HG02973 (cell line): ENCODE results near the gene WFIKKN1.
A peak's percentile ranks its signal among the peaks of the same experiment; 100 is the strongest.

Experiments used
- ATAC-seq: cut with Tn5 transposase; IDR thresholded peaks from one replicate; pipeline ENCODE4 v1.9.1; 2021; ENCODE audit warnings: moderate library complexity; ENCODE audit not compliant: unreplicated experiment

WFIKKN1 gene

GRCh38 chr16:652454-653305 is 21.9 kb downstream of the WFIKKN1 start:
- no peak for ATAC-seq

- ATAC-seq: no peak
These were observed 23.2 kb downstream of the WFIKKN1 start for GRCh38 chr16:654034-654433.

- no peak for ATAC-seq
These were observed 26.7 kb downstream of the WFIKKN1 start for GRCh38 chr16:657487-657886.

DNA sequence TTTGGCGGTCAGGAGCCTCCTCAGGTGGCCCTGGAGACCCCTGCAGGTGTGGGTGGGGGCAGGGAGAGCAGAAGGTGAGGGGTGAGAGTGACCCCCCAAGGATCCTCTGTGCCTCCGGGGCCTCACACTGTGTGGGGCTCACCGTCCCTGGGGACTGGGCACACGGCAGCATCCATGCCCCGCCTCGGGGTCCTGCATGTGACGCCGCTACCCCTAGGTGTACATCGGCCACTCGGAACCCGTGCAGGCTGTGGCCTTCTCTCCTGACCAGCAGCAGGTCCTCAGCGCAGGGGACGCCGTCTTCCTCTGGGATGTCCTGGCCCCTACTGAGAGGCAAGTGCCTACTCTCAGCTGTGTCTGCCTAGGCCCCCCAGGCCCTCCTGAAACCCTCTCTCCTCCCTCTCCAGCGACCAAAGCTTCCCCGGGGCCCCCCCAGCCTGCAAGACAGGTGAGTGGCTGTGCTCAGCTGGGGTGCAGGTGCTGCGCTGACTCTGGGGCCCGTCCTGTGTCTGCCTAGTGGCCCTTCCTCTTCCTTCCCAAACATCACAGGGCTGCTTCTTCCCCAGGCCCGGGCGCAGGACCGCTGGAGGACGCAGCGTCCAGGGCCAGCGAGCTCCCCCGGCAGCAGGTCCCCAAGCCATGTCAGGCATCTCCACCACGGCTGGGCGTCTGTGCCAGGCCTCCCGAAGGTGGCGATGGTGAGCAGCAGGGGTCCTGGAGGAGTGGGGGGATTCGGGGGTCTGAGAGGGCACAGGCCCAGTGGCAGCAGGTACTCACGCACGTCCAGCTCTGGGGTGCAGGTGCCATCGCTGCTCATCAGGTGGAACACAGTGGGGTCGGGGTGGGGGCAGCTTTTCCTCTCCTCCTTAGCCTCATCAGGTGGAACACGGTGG is 28.1 kb downstream of the WFIKKN1 start:
- ATAC-seq: no peak

DNA sequence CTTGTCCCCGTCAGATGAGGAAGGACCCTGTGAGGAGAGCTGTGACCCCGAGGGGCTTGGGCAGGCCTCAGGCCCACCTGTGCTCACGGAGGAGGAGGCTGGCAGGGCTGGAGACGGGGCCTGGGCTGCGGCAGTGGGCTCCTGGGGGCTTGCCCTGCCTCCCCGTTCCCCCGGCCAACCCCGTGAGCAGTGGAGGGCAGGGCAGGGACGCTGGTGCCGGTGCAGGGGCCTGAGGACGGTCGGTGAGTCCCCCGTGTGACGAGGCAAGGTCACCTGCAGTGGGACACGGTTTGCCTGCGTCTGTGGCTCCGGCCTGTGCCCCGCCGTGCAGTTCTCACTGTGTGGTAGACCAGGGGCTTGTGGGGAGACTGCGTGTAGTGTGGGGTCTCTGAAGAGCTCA is 28.8 kb downstream of the WFIKKN1 start:
- ATAC-seq: no peak

- ATAC-seq: no peak
These were observed 29.3 kb downstream of the WFIKKN1 start for GRCh38 chr16:660132-660458.

GRCh38 chr16:660459-661183 is 29.8 kb downstream of the WFIKKN1 start:
- no peak for ATAC-seq

DNA sequence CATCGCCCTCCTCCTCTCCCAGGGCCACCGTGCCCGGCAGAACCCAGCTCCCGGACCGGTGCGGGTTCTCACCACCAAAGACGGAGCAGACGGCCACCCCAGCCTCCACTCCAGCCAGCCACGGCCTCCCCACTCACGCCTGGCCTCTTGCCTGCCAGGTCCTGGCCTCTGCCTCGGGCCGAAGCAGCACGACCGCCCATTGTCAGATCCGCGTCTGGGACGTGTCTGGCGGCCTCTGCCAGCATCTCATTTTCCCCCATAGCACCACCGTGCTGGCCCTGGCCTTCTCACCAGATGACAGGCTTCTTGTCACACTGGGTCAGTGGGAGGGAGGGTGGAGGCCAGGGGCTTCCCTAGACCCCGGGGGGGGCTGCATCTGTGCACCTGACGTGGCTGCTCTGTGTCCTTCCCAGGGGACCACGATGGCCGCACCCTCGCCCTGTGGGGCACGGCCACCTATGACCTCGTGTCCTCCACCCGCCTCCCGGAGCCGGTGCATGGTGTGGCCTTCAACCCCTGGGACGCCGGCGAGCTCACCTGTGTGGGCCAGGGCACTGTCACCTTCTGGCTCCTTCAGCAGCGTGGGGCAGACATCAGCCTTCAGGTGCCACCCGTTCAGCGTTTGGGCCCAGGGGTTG is 30.5 kb downstream of the WFIKKN1 start:
- no peak for ATAC-seq

DNA sequence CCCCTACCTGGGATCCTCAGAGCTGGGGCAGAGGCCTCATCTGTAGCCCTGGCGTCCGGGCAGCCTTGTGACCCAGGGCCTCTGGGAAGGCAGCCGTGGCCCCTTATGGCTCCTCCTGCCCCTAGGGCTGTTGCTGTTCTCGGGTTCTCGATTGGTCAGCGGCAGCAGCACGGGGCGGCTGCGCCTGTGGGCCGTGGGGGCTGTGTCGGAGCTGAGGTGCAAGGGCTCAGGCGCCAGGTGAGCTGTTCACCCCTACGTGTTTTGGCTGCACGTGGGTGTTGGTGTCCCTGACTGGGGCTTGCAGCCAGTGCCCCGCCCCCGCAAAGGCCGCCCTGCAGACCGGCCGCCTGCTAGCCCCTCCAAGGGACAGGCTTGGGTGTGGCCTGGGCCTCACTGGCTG is 31.3 kb downstream of the WFIKKN1 start:
- no peak for ATAC-seq

GRCh38 chr16:662597-662996 is 31.8 kb downstream of the WFIKKN1 start:
- ATAC-seq: no peak

GRCh38 chr16:666572-666971 is 35.8 kb downstream of the WFIKKN1 start:
- ATAC-seq: no peak

DNA sequence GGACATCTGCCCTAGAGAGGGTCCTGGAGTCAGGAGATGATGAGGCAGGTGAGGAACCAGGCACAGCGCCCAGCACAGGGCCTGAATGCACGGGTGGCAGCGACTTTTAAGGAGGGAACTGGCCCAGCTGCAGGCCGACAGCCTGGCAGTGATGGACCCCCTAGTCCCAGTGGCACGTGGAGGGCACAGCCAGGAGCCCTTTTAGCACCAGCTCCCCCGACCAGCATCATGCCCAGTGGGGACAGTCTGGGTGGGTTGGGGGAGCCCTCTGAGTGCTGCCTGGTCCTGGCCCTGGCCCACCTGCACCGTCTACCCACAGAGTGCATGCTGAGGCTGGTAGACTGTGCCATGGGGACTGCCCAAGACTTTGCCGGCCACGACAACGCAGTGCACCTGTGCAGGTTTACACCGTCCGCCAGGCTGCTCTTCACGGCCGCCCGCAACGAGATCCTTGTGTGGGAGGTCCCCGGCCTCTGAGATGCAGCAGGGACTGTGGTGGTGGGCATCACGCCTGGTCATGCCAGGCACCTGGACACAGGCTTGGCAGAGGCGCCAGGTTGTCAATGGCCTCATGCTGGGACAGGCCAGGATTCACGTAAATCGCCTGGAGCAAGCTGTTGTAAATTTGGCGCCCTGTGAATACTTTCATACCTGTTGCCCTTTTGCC is 36.5 kb downstream of the WFIKKN1 start:
- no peak for ATAC-seq

DNA sequence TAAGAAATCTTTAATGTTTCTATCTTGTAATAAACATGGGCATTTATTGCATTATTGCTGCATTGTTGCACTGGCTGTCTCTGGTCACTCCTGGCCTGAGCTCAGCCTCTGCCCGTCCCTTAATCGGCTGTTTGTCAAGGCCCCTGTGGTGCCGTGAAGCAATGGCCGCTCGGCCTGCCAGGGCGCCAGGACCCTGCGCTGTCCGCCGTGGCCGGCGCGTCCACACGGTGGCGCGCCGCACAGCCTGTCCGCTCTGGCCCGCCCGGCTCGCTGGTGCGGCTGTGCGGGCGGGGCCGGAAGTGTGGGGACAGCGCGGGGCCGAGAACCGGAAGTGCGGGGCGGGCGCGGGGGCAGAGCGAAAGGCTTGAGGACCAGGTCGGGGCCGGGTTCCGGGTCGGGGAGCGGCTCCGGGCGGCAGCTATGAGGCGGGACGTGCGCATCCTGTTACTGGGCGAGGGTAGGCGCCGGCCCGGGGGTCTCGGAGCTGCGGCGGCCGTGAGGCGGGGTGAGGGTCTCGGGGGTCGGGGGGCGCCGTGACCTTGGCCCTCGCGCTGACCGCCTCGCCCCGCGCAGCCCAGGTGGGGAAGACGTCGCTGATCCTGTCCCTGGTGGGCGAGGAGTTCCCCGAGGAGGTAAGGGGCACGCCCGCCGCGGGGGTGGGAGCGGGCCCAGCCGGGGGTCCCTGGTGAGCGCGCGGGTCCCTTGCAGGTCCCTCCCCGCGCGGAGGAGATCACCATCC is 37.2 kb downstream of the WFIKKN1 start, which contains the start of gene RHOT2:
Gene RHOT2 (plus strand): TSS at position 353 of the 739 bp plus-strand sequence. CDS start 68 bp downstream, at position 421.
- ATAC-seq: peak; percentile 73

DNA sequence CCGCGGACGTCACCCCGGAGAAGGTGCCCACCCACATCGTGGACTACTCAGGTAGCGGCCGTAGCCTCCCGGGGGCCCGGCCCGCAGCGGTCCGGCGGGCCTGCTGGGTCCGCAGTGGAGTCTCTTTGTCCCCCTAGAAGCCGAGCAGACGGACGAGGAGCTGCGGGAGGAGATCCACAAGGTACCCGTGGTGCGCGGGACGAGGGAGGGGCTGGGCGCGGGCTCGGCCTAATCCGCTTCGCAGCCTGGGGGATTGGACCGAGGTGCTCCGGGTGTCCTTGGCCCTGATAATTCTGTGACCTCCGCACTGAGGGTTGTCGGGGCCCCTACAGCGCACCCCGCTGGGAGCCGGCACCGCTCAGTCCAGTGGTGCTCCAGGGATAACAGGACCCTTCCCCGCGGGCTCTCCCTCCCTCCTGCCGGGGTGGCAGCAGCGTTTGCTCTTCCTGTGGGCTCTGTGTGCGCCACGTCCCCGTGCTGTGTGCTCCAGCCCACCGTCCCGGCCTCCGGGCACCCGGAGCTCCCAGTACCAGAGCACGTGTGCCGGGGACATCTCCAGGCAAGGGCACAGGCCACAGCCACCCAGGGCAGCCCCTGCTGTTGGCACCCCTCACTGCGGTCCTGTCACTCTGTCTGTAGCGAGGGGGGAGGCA is 37.9 kb downstream of the WFIKKN1 start:
- ATAC-seq: no peak

GRCh38 chr16:669666-670065 is 38.9 kb downstream of the WFIKKN1 start:
- ATAC-seq: no peak

DNA sequence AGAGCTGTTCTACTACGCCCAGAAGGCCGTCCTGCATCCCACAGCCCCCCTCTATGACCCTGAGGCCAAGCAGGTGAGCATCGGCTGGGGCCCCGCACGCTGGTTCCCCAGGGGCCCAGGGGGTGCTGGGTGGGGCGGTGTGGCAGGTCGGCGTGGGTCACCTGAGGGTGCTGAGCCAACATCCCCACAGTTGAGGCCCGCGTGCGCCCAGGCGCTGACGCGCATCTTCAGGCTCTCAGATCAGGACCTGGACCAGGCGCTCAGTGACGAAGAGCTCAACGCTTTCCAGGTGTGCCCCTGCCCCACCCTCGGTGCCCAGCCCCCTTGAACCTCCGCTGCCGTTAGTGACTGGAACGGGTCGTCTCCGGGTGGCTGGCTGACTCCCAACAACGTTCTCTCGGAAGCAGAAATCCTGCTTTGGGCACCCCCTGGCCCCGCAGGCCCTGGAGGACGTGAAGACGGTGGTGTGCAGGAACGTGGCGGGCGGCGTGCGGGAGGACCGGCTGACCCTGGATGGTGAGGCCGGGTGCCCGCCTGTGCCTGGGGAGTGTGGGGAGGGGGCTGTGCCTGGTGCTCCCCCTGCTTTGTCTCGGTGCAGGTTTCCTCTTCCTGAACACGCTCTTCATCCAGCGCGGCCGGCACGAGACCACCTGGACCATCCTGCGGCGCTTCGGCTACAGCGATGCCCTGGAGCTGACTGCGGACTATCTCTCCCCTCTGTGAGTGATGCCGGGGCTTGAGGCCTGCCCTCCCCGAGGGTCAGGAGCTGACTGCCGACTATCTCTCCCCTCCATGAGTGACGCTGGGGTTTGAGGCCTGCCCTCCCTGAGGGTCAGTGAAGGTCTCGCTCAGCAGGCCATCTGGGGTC is 39.9 kb downstream of the WFIKKN1 start:
- ATAC-seq: no peak

DNA sequence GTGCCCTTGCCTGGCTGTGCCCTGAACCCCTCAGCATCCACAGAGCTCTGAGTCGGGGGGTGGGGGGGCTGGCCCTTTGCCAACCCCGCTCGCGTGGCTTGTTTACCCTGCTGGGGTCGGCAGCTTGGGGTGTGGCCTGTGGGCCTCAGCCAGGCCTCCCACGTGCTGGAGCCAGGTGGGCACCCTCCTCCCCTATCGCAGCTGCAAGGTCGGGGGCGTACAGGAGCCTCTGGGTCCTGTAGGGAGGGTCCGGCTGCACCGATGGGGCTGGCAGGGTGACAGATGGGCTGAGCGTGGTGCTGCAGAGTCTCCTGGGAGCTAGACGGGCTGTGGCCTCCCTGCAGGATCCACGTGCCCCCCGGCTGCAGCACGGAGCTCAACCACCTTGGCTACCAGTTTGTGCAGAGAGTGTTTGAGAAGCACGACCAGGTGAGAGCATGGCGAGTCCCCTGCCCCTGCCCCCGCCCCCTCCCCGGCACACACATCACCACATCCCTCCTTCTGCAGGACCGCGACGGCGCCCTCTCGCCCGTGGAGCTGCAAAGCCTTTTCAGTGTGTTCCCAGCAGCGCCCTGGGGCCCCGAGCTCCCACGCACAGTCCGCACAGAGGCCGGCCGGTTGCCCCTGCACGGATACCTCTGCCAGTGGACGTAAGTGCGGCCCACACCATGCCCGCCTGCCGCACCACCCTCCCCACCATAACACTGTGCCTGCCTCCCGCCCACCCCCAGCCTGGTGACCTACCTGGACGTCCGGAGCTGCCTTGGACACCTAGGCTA is 40.8 kb downstream of the WFIKKN1 start:
- ATAC-seq: no peak
